GM23338 (cell line): ENCODE results near the gene ZIC2. TPM values are rescaled to one million over a fixed set of nuclear protein-coding genes. Genes with fewer than 3 reads are reported as not detected.

Experiments used
- ATAC-seq: fragments of 200-7000 bp; cut with Tn5 transposase; 3 replicates; pipeline ENCODE4 v1.9.1; 2020
- DNase-seq: peaks from one replicate; pipeline ENCODE4 v3.0.0-alpha.2; 2015; ENCODE audit warnings: low spot score
- H2AFZ ChIP-seq: fragments of 200-600 bp; sonication (generic); 2 replicates; pipeline ENCODE4 v1.8.0; 2016; ENCODE audit warnings: antibody characterized with exemption, mild to moderate bottlenecking, moderate library complexity
- H3F3A ChIP-seq: fragments of 200-600 bp; sonication (generic); replicated peaks from 2 replicates; pipeline ENCODE4 v1.8.0; 2017; ENCODE audit warnings: antibody characterized with exemption, mixed run types, low read depth
- H3K27ac ChIP-seq: fragments of 200-600 bp; sonication (generic); 2 replicates; pipeline ENCODE4 v1.6.1; 2016; ENCODE audit warnings: low read depth
- H3K27me3 ChIP-seq: fragments of 200-600 bp; sonication (generic); 2 replicates; pipeline ENCODE4 v1.8.0; 2016; ENCODE audit warnings: mild to moderate bottlenecking, mixed run types, moderate library complexity; ENCODE audit not compliant: insufficient read depth
- H3K36me3 ChIP-seq: fragments of 200-600 bp; sonication (generic); 2 replicates; pipeline ENCODE4 v1.8.0; 2016; ENCODE audit warnings: mild to moderate bottlenecking; ENCODE audit not compliant: insufficient read depth
- H3K4me1 ChIP-seq: fragments of 200-600 bp; sonication (generic); 2 replicates; pipeline ENCODE4 v1.8.0; 2016; ENCODE audit warnings: mild to moderate bottlenecking, moderate library complexity; ENCODE audit not compliant: insufficient read depth
- H3K4me2 ChIP-seq: fragments of 200-600 bp; sonication (generic); 2 replicates; pipeline ENCODE4 v1.7.1; 2017; ENCODE audit warnings: mixed run types
- H3K4me3 ChIP-seq: fragments of 200-600 bp; sonication (generic); 2 replicates; pipeline ENCODE4 v1.6.1; 2016; ENCODE audit warnings: mixed run types
- H3K79me2 ChIP-seq: fragments of 200-600 bp; sonication (generic); replicated peaks from 2 replicates; pipeline ENCODE4 v1.8.0; 2017; ENCODE audit warnings: mild to moderate bottlenecking; ENCODE audit not compliant: insufficient read depth
- H3K9me2 ChIP-seq: fragments of 200-600 bp; sonication (generic); 2 replicates; pipeline ENCODE4 v1.8.0; 2017; ENCODE audit not compliant: insufficient read depth
- H4K20me1 ChIP-seq: fragments of 200-600 bp; sonication (generic); replicated peaks from 2 replicates; pipeline ENCODE4 v1.8.0; 2017; ENCODE audit warnings: mild to moderate bottlenecking; ENCODE audit not compliant: insufficient read depth
- H3K27ac Mint-ChIP-seq: 2 replicates; pipeline ENCODE4 v1.8.0; 2020; ENCODE audit warnings: inconsistent platforms, mild to moderate bottlenecking, moderate library complexity, mixed read lengths
- H3K27me3 Mint-ChIP-seq: 3 replicates; pipeline ENCODE4 v1.8.0; 2022; ENCODE audit warnings: low read depth, mild to moderate bottlenecking, moderate library complexity, mixed read lengths, inconsistent platforms; ENCODE audit not compliant: insufficient read depth, poor library complexity
- H3K36me3 Mint-ChIP-seq: 3 replicates; pipeline ENCODE4 v1.8.0; 2021; ENCODE audit warnings: low read depth, mild to moderate bottlenecking, inconsistent platforms, moderate library complexity, mixed read lengths
- H3K4me1 Mint-ChIP-seq: 3 replicates; pipeline ENCODE4 v1.8.0; 2020; ENCODE audit warnings: mild to moderate bottlenecking, inconsistent platforms, mixed read lengths
- H3K4me3 Mint-ChIP-seq: 3 replicates; pipeline ENCODE4 v1.8.0; 2021; ENCODE audit warnings: moderate library complexity, mild to moderate bottlenecking, inconsistent platforms, mixed read lengths
- H3K9me3 Mint-ChIP-seq: 3 replicates; pipeline ENCODE4 v1.8.0; 2020; ENCODE audit warnings: moderate library complexity, mild to moderate bottlenecking, inconsistent platforms, mixed read lengths
- EZH2 ChIP-seq: fragments of 200-600 bp; sonication (generic); IDR thresholded peaks from one replicate; pipeline ENCODE4 v1.8.0; 2017; ENCODE audit warnings: antibody characterized with exemption, mild to moderate bottlenecking, low read depth; ENCODE audit not compliant: unreplicated experiment
- EZH2phosphoT487 ChIP-seq: fragments of 200-600 bp; sonication (generic); IDR thresholded peaks from one replicate; pipeline ENCODE4 v1.8.1; 2018; ENCODE audit warnings: antibody characterized with exemption; ENCODE audit not compliant: unreplicated experiment
- POLR2AphosphoS5 ChIP-seq: IDR thresholded peaks from 2 replicates; pipeline ENCODE4 v1.6.1; 2016; ENCODE audit warnings: antibody characterized with exemption, low read depth
- STAT1 ChIP-seq: IDR thresholded peaks from one replicate; pipeline ENCODE4 v1.6.1; 2016; ENCODE audit warnings: antibody characterized with exemption; ENCODE audit not compliant: unreplicated experiment
- ZNF114 ChIP-seq: fragments of 250-450 bp; sonication (Bioruptor Pico); IDR thresholded peaks from 2 replicates; pipeline ENCODE4 v1.5.0; 2020; ENCODE audit warnings: mild to moderate bottlenecking, moderate library complexity
- ZNF331 ChIP-seq: fragments of 250-450 bp; sonication (Bioruptor Pico); IDR thresholded peaks from 2 replicates; pipeline ENCODE4 v1.5.0; 2020; ENCODE audit warnings: low read depth, mild to moderate bottlenecking, moderate library complexity
- polyA plus RNA-seq: library from polyadenylated mRNA; unstranded; fragments of >200 nt; fragmentation: Nextera tagmentation; extraction: Ambion mirVana; gene quantifications from 2 replicates; pipeline ENCODE4 v1.2.1, GENCODE V29; 2016
- total RNA-seq: library from RNA; depleted of rRNA; stranded (reverse); fragments of >200 nt; shearing (Covaris generic); gene quantifications from 2 replicates; pipeline ENCODE4 v1.2.3, GENCODE V29; 2014
- TF ChIP-seq, protein P1 (sequence below): IDR thresholded peaks from one replicate; pipeline ENCODE4 v1.6.1; 2018; ENCODE audit warnings: antibody characterized with exemption; ENCODE audit not compliant: unreplicated experiment
- TF ChIP-seq, protein P2 (sequence below), 2 experiments: fragments of 200-600 bp in 1 of 2; sonication (generic) in 1 of 2; conservative IDR thresholded peaks; 2 replicates each; pipeline versions ENCODE4 v1.5.1 to v1.6.1; 2016 to 2017; ENCODE audit warnings: antibody characterized with exemption in 2 of 2, low read depth in 2 of 2, mild to moderate bottlenecking in 2 of 2, moderate library complexity in 1 of 2
- TF ChIP-seq, protein P3 (sequence below): fragments of 250-450 bp; sonication (Bioruptor Pico); IDR thresholded peaks from 2 replicates; pipeline ENCODE4 v1.5.0; 2020; ENCODE audit warnings: mild to moderate bottlenecking, moderate library complexity

Gene ZIC2
- total and polyA plus RNA-seq, 2 experiments from 2014 or later: 63.2 to 87.9 TPM

DNA sequence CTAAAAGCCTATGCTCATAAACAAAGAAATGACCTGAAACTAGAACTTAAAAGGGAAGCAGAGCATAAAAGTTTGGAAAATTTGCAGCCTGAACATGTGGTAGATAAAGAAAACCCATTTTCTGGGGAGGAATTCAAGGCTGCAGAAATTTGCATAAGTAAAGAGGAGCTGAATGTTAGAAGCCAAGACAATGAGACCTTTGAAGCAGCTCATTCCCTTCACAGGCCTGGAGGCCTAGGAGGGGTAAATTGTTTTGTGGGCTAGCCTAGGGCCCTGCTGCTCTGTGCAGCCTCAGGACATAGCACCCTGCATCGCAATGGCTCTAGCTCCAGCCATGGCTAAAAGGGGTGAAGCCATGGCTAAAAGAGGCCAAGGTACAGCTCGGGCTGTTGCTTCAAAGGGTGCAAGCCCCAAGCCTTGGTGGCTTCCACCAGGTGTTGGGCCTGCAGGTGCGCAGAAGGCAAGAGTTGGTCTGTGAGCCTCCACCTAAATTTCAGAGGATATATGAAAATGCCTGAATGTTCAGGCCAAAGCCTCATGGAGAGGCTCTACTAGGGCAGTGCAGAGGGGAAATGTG, 38.3 kb downstream of the ZIC2 start (continued):
- TF ChIP-seq, protein P1, sequence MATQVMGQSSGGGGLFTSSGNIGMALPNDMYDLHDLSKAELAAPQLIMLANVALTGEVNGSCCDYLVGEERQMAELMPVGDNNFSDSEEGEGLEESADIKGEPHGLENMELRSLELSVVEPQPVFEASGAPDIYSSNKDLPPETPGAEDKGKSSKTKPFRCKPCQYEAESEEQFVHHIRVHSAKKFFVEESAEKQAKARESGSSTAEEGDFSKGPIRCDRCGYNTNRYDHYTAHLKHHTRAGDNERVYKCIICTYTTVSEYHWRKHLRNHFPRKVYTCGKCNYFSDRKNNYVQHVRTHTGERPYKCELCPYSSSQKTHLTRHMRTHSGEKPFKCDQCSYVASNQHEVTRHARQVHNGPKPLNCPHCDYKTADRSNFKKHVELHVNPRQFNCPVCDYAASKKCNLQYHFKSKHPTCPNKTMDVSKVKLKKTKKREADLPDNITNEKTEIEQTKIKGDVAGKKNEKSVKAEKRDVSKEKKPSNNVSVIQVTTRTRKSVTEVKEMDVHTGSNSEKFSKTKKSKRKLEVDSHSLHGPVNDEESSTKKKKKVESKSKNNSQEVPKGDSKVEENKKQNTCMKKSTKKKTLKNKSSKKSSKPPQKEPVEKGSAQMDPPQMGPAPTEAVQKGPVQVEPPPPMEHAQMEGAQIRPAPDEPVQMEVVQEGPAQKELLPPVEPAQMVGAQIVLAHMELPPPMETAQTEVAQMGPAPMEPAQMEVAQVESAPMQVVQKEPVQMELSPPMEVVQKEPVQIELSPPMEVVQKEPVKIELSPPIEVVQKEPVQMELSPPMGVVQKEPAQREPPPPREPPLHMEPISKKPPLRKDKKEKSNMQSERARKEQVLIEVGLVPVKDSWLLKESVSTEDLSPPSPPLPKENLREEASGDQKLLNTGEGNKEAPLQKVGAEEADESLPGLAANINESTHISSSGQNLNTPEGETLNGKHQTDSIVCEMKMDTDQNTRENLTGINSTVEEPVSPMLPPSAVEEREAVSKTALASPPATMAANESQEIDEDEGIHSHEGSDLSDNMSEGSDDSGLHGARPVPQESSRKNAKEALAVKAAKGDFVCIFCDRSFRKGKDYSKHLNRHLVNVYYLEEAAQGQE: no peak
- TF ChIP-seq STAT1 (no peak), ZNF331 (no peak), POLR2AphosphoS5 (no peak), ZNF114 (CRISPR knock-in tag) (no peak)
- TF ChIP-seq, protein P2, sequence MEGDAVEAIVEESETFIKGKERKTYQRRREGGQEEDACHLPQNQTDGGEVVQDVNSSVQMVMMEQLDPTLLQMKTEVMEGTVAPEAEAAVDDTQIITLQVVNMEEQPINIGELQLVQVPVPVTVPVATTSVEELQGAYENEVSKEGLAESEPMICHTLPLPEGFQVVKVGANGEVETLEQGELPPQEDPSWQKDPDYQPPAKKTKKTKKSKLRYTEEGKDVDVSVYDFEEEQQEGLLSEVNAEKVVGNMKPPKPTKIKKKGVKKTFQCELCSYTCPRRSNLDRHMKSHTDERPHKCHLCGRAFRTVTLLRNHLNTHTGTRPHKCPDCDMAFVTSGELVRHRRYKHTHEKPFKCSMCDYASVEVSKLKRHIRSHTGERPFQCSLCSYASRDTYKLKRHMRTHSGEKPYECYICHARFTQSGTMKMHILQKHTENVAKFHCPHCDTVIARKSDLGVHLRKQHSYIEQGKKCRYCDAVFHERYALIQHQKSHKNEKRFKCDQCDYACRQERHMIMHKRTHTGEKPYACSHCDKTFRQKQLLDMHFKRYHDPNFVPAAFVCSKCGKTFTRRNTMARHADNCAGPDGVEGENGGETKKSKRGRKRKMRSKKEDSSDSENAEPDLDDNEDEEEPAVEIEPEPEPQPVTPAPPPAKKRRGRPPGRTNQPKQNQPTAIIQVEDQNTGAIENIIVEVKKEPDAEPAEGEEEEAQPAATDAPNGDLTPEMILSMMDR (conservative IDR thresholded peaks at IDR 0.05; ENCODE audit: low read depth in 2 of 2): no peak

DNA sequence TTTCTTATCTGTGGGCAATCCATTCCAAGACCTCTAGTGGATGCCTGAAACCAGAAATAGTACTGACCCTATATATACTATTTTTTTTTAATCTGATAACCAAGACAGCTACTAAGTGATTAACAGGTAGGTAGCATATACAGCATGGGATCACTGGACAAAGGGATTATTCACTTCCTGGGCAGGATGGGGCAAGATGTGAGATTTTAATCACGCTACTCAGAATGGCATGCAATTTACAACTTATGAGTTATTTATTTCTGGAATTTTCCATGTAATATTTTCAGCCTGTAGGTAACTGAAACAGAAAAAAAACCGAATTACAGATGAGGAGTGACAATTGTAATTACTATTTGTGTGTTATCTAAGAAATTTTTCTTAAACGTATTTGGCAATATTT, 41.2 kb downstream of the ZIC2 start:
- DNase-seq (no peak), ATAC-seq (no peak)
- H3K4me1 Mint-ChIP-seq: no peaks in the 10 kb centered on the region; the same call in 2 of the 3 replicates
- H3K36me3 Mint-ChIP-seq: peaks cover 2% of the 10 kb centered on the region; the same call in 2 of the 3 replicates
- Histone ChIP-seq H3K36me3 (no peaks in the 10 kb centered on the region), H3K4me3 (no peak overlapping the region), H3K27me3 (no peaks in the 10 kb centered on the region), H3K9me2 (no peaks in the 10 kb centered on the region; the same call in 1 of the 2 replicates), H2AFZ (no peak overlapping the region), H3K4me1 (no peaks in the 10 kb centered on the region; the same call in 1 of the 2 replicates), H3K79me2 (no peaks in the 10 kb centered on the region), H3K4me2 (no peak overlapping the region), H3F3A (no peaks in the 10 kb centered on the region), H3K27ac (no peak overlapping the region), H4K20me1 (no peaks in the 10 kb centered on the region)
- peaks cover 2% of the 10 kb centered on the region for H3K27me3 Mint-ChIP-seq
- no peak overlapping the region for H3K4me3 Mint-ChIP-seq
- peaks cover 12% of the 10 kb centered on the region for H3K9me3 Mint-ChIP-seq
- H3K27ac Mint-ChIP-seq: no peak overlapping the region
- no peak for TF ChIP-seq EZH2phosphoT487
- no peak for TF ChIP-seq ZNF331
- TF ChIP-seq EZH2: no peak
- TF ChIP-seq, protein P3, sequence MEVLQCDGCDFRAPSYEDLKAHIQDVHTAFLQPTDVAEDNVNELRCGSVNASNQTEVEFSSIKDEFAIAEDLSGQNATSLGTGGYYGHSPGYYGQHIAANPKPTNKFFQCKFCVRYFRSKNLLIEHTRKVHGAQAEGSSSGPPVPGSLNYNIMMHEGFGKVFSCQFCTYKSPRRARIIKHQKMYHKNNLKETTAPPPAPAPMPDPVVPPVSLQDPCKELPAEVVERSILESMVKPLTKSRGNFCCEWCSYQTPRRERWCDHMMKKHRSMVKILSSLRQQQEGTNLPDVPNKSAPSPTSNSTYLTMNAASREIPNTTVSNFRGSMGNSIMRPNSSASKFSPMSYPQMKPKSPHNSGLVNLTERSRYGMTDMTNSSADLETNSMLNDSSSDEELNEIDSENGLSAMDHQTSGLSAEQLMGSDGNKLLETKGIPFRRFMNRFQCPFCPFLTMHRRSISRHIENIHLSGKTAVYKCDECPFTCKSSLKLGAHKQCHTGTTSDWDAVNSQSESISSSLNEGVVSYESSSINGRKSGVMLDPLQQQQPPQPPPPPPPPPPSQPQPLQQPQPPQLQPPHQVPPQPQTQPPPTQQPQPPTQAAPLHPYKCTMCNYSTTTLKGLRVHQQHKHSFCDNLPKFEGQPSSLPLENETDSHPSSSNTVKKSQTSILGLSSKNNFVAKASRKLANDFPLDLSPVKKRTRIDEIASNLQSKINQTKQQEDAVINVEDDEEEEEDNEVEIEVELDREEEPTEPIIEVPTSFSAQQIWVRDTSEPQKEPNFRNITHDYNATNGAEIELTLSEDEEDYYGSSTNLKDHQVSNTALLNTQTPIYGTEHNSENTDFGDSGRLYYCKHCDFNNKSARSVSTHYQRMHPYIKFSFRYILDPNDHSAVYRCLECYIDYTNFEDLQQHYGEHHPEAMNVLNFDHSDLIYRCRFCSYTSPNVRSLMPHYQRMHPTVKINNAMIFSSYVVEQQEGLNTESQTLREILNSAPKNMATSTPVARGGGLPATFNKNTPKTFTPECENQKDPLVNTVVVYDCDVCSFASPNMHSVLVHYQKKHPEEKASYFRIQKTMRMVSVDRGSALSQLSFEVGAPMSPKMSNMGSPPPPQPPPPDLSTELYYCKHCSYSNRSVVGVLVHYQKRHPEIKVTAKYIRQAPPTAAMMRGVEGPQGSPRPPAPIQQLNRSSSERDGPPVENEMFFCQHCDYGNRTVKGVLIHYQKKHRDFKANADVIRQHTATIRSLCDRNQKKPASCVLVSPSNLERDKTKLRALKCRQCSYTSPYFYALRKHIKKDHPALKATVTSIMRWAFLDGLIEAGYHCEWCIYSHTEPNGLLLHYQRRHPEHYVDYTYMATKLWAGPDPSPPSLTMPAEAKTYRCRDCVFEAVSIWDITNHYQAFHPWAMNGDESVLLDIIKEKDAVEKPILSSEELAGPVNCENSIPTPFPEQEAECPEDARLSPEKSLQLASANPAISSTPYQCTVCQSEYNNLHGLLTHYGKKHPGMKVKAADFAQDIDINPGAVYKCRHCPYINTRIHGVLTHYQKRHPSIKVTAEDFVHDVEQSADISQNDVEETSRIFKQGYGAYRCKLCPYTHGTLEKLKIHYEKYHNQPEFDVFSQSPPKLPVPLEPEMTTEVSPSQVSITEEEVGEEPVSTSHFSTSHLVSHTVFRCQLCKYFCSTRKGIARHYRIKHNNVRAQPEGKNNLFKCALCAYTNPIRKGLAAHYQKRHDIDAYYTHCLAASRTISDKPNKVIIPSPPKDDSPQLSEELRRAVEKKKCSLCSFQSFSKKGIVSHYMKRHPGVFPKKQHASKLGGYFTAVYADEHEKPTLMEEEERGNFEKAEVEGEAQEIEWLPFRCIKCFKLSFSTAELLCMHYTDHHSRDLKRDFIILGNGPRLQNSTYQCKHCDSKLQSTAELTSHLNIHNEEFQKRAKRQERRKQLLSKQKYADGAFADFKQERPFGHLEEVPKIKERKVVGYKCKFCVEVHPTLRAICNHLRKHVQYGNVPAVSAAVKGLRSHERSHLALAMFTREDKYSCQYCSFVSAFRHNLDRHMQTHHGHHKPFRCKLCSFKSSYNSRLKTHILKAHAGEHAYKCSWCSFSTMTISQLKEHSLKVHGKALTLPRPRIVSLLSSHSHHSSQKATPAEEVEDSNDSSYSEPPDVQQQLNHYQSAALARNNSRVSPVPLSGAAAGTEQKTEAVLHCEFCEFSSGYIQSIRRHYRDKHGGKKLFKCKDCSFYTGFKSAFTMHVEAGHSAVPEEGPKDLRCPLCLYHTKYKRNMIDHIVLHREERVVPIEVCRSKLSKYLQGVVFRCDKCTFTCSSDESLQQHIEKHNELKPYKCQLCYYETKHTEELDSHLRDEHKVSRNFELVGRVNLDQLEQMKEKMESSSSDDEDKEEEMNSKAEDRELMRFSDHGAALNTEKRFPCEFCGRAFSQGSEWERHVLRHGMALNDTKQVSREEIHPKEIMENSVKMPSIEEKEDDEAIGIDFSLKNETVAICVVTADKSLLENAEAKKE: no peak
- TF ChIP-seq, protein P2 (conservative IDR thresholded peaks at IDR 0.05; ENCODE audit: low read depth in 2 of 2): no peak
- no peak for TF ChIP-seq POLR2AphosphoS5
